Cerebellar nuclear complex (tissue), 1 donor: Measurements from ENCODE around the gene OR1E2.
"Not testable (repeated sequence)": the region's sequence is repeated elsewhere in the genome, so short reads cannot be mapped to it uniquely, and the experiment has no call there.

Experiments
- DNase-seq, 2 experiments: peaks; one replicate each; lab custom pipeline; 2025; lab: John Stamatoyannopoulos, UW

The OR1E2 gene

DNA sequence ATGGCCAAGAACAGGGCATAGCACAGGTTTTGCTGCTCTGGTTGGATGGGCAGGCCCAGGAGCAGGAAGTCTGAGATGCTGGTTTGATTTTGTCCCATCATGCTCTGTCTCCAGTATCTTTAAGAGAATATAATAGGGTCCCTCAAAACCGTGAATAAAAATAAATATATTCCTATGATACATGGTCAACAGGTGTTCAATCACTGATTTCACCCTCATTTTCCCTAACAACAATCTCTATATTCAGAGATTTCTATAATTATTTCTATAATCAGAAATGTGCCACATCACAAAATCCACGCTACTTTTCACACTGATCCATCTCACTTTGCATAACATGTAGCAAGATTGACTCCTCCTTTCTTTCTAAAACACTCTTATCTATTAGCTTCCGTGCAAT lies at the start of gene OR1E2:
TSS of gene OR1E2 (minus strand) at position 101 of the 400 bp plus-strand sequence. CDS start at position 101, 0 bp downstream.
- DNase-seq: no peak

DNA sequence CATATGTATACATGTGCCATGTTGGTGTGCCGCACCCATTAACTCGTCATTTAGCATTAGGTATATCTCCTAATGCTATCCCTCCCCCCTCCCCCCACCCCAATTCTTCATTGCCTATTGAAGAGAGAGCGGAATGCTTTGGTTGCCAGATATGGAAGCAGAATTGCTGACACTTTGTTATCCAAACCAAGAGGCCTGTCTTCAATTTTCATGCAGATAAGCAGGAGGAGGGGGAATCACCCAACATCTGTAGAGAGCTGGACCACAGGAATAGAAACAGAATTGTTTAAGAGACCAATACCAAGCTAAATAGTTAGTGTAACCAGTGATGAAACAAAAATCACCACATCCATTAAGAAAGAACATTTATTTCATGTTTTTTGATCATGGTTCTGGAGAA lies 49.2 kb upstream of the OR1E2 start:
- no peak for DNase-seq

- DNase-seq: no peak
Measured at GRCh38 chr17:3479988-3480387, 46.3 kb upstream of the OR1E2 start.

GRCh38 chr17:3475812-3476610 lies 42.4 kb upstream of the OR1E2 start, which contains the start of gene ASPA:
Gene ASPA, plus strand, starts transcription at chr17:3475997. Its CDS starts 163 bp downstream, at chr17:3476160.
- no peak for DNase-seq

GRCh38 chr17:3475251-3475685 lies 41.6 kb upstream of the OR1E2 start:
- DNase-seq: no peak

DNA sequence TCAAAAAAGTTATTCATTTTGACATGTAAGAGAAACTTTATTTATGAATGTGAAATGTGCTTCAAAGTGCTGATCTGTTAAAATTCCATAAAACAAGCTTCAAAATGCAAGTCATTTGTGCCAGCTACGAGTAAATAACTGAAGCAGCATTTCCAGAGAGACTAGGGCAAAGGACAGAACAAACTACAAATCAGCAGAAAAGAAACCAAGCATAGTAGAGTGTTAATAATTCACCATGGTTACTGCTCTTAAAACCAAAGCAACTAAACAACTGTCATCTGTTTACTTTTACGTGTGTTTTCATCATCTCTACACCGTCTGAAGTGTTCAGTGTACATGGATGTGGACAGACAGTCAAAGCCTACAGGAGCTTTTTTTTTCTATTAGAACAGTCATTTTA lies 40.6 kb upstream of the OR1E2 start:
- no peak for DNase-seq

GRCh38 chr17:3472137-3472536 lies 38.5 kb upstream of the OR1E2 start:
- DNase-seq: no peak

- no peak for DNase-seq
Measured at GRCh38 chr17:3471599-3471998, 38.0 kb upstream of the OR1E2 start, which contains the start of gene SPATA22. Gene SPATA22, minus strand, starts transcription at chr17:3471819. Its CDS starts 2,494 bp downstream, at chr17:3469325.

DNA sequence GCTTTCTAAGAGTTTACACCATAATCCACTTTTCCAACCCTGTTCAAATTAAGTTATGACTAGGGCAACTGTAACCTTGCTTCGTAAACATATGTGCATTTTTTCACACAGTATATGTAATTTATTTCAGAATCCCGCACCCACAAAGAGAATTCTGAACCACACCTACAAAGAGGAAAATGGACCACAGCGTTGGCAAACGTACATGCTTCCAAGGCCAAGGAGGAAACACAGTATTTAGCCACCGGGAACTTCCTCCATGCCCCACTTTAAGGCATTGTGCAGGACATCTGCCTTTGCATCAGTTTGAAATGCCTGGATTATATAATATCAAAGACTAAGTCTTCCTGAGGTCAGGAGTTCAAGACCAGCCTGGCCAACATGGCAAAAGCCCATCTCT lies 35.9 kb upstream of the OR1E2 start:
- no peak for DNase-seq

GRCh38 chr17:3466355-3466754 lies 32.7 kb upstream of the OR1E2 start:
- not testable (repeated sequence) for DNase-seq

GRCh38 chr17:3448059-3448665 lies 14.5 kb upstream of the OR1E2 start:
- DNase-seq: no peak

- DNase-seq: no peak
Measured at GRCh38 chr17:3447625-3448024, 14.0 kb upstream of the OR1E2 start.

GRCh38 chr17:3440451-3440850 lies 6.8 kb upstream of the OR1E2 start:
- no peak for DNase-seq

DNA sequence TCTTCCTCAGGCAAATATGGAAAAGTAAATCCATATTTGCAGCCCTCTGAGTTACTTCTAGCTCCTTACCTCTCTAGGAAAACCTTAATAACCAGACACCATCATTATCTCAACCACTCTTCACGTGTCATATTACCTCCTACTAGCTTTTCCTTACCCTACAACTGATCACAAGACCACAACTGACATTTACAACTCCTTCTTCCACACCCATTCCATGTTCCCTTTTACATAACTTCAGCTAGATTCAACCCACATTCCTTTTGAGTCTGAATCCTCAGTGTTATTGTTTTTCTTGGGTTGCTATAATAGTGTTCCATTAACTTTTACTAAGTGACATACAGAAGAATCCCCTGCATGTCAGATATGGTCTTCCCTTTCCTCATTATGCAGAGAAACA lies 4.7 kb upstream of the OR1E2 start:
- no peak for DNase-seq

DNA sequence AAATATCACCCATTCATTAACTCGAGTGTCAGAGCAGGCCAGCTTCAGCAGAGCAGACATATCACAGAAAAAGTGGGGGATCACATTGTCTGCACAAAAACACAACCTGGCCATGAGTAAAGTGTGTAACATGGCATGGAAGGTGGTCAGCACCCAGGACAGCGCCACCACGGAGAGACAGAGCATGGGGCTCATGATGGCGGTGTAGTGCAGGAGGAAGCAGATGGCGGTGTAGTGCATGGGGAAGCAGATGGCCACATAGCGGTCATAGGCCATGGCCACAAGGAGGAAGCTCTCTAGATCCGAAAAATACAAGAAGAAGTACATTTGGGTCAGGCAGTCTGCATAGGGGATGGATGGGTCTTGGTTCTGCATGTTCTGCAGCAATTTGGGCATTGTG lies 426 bp downstream of the OR1E2 start:
- DNase-seq: not testable (repeated sequence)

DNA sequence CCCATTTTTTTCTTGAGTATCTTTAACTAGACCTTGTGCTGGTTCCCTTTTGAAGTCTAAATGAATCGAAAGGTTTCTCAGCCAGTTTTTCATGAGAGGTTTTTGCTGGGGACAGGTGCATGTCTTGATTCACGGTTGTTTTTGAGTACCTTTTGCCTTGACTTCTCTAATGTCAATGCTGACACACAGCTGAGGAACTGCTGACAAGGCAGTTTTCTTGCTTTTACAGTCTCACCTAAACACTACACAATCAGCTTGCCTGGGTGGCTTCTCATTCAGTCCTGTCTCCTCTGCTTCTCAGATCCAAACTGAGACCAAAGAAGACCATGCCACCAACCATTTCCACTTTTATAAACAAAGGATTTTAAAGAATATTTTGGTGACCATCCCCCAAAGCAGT lies 15.4 kb downstream of the OR1E2 start:
- no peak for DNase-seq

GRCh38 chr17:3415610-3416009 lies 18.0 kb downstream of the OR1E2 start:
- no peak for DNase-seq

GRCh38 chr17:3412216-3412615 lies 21.4 kb downstream of the OR1E2 start:
- DNase-seq: not testable (repeated sequence)

DNA sequence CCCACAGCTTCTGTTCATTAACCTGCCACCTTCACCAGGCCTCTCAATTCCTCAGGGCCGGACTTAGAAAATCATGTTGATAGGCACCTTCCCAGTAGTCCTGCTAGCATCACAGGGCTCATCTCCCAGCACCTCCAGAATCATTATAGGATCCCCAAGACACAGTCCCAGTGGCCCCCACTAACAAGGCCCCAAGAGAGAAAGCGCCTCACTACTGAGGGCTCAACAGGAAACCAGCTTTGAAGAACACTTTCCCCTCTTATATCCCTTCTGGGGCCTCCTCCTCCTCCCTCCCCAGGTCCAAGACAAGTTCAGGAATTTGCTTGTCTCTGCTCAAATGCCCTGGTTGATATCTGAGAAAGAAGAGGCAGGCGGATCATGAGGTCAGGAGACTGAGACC lies 22.6 kb downstream of the OR1E2 start, which contains the start of gene OR3A3:
TSS of gene OR3A3 (plus strand) at position 301 of the 400 bp plus-strand sequence.
- no peak for DNase-seq

- not testable (repeated sequence) for DNase-seq
Measured at GRCh38 chr17:3403856-3404255, 29.8 kb downstream of the OR1E2 start.

- no peak for DNase-seq
Measured at GRCh38 chr17:3401786-3402185, 31.9 kb downstream of the OR1E2 start.

DNA sequence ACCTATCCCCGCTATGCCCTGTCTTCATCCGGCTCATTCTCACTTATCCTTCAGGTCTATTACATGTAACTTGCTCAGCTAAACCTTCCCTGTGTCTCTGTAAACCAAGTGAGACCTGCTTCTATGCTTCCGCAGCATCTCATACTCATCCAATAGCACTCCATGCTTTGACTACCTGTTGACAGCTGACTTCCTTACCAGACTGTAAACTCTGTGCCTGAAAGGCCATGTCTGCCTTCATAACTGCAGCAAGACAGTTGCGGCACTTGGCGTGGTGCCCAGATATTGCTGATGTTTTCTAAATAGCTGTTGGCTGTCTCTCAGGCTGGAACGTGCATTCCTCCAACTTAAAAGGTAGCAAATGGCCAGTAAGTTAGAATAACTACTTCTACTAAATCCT lies 33.6 kb downstream of the OR1E2 start:
- no peak for DNase-seq

- DNase-seq: no peak
Measured at GRCh38 chr17:3398310-3398709, 35.3 kb downstream of the OR1E2 start, which contains the start of gene OR1E1. Gene OR1E1, minus strand, starts transcription at chr17:3398410. Its CDS starts 0 bp downstream, at chr17:3398410.
